GM19238 (cell line): ENCODE measurements around the gene TMEM51.
"Not testable (repeated sequence)": the region's sequence is repeated elsewhere in the genome, so short reads cannot be mapped to it uniquely, and the experiment has no call there.

Experiments used
- DNase-seq: peaks from one replicate; pipeline ENCODE4 v3.0.0; 2011; ENCODE audit warnings: low spot score; ENCODE audit not compliant: insufficient read length

The TMEM51 gene

GRCh38 chr1:15153842-15154479, 414 bp downstream of the TMEM51 start:
- DNase-seq: no peak

- no peak for DNase-seq
Observed at GRCh38 chr1:15154480-15155036, 1.0 kb downstream of the TMEM51 start.

DNA sequence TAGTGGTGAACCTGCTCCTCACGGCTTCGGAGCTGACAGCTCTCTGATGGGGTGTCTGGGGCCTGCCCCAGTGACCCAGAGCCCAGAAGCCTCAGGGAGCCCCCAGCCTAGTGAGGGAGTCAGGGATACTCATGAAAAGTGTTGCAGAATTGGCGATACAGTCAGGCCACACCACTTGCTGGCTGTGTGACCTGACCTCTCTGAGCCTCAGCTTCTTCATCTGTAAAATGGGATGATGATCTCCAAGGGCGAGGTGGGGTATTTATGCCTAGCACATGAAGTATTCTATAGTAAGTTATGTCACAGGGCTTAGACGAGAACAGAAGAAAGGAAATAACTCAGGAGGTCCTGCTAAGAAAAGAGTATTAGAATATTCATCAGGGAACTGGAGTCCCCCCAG, 1.6 kb downstream of the TMEM51 start:
- no peak for DNase-seq

DNA sequence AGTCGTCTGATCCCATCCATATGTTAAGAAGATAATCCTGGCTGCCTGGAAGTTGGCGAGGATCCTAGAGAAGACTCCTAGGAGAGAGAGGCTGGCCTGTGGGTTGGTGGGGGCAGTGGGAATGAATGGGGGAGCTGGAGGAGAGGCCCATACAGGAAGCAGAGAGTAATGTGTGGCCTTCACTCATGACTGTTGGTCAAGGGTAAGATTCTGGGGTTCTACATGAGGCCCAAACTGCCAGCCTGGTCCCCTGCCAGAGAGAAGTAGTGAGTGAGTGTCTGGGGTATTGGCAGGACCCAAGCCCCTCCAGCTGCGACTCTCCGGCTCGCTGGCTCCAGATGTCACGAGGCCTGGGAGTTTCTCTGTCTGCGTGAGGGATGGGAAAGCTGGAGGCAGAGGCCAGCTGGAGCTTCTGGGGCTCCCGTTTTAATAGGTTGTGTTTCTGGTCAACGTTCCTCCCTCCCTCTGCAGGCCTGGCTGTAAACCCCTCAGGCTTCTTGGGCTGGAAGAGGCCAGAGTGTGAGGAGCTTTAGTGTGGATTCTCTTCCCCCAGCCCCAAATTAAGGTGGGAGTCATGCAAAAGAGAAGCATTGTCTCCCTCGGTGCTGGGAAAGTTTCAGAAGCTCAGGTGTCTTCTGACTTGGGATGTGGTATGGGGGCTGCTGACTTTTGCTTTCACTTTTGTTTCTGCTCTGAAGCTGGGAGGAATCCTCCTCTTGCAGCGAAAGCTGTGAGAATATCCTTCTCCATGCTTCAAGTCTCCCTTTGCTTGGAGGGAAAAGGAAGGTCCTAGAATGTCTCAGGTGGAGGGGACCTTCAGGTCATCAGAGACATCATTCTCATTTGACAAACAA, 2.6 kb downstream of the TMEM51 start:
- DNase-seq: no peak

DNA sequence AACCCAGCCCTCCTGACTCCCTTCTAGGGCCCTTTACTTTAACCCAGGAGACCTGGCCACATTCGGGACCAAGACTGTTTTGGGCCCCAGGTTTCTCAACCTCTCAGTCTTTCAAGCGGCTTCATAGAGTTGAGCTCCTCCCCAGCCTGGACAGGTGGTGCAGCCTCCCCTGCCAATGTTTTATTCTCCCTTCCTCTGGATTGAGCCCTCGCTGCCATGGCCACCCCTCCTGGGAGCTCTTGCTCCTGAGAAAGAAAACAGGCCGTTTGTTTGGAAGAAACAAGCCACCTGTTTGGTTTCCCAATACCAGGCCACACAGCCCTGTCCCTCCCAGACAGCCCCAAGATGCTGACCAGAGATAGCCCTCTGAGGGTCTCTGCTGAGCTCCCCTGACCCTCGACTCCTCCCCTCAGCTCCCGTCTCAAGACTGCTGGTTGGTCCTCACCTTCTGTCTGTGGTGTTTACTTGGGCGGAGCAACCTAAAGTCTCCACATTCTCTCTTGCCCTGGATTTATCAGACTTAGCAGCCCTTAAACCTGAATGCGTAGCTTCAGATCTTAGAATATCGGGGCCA, 3.3 kb downstream of the TMEM51 start:
- no peak for DNase-seq

- DNase-seq: no peak
Observed at GRCh38 chr1:15157524-15158399, 4.2 kb downstream of the TMEM51 start.

DNA sequence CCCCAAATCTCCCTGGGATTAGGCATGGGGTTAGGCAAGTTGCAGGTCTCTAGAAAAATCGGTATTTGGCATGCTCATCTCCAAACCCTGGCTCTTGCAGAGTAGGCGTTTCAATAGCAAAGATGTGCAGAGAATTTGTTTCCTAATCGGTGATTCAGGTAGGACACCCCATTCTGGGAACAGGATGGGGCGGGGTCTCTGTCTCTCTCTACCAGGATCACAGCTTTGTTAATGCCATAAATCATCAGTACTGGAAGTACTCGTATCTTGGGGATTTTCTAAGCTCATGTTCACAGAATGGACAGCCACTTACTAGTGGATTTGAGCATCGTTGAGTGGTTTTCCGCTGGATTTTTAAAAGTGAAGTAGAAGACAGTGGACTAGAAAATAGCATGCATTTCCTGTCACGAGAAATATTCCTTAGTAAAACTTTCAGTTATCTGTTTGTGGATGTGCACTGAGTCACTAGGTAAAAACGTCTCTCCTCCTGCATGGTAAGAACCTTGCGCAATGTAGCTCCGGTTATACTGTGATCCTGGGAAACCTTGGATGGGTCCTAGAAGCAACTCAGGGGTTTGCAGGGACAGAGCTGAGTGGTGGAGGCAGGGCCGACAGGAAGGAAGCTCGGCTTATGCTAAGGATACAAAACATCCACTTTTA, 5.1 kb downstream of the TMEM51 start:
- DNase-seq: no peak

- DNase-seq: no peak
Observed at GRCh38 chr1:15159166-15159555, 5.6 kb downstream of the TMEM51 start.

GRCh38 chr1:15160626-15161025, 7.1 kb downstream of the TMEM51 start:
- DNase-seq: no peak

GRCh38 chr1:15167386-15167785, 13.8 kb downstream of the TMEM51 start:
- no peak for DNase-seq

DNA sequence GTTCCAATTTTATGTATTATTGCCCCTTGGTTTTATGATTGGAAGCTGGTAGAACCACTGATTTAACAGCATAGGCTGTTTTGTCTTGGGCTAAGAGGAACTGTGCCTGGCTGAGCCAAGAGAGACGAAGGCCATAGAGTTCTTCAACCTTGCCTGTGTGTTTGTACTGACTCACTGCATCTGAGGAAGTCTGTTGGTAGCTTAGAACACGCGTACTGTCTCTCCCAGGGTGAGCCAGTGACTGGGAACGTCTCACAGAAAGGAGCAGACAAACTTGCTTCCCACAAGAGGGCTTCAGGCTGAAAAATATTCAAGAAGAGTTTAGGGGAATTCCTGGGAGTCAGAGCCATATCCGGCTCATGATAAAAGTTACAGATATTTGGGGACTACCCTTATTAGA, 14.9 kb downstream of the TMEM51 start:
- no peak for DNase-seq

DNA sequence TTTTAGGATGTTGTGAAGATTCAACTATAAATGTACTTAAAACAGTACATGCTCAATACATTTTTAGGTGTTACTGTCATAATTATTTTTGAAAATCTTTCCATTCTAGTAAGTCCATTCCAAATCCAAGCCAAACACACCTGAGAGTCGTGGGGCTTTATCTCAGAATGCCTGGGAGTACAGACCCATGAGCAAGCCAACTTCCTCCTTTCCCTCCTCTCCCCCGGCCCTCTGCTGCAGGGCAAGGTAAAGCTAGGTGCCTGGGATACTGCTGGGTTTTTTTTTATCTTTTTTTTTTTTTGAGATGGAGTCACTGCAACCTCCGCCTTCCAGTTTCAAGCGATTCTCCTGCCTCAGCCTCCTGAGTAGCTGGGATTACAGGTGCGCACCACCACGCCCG, 16.5 kb downstream of the TMEM51 start:
- DNase-seq: no peak

GRCh38 chr1:15171271-15171908, 17.8 kb downstream of the TMEM51 start:
- DNase-seq: no peak

DNA sequence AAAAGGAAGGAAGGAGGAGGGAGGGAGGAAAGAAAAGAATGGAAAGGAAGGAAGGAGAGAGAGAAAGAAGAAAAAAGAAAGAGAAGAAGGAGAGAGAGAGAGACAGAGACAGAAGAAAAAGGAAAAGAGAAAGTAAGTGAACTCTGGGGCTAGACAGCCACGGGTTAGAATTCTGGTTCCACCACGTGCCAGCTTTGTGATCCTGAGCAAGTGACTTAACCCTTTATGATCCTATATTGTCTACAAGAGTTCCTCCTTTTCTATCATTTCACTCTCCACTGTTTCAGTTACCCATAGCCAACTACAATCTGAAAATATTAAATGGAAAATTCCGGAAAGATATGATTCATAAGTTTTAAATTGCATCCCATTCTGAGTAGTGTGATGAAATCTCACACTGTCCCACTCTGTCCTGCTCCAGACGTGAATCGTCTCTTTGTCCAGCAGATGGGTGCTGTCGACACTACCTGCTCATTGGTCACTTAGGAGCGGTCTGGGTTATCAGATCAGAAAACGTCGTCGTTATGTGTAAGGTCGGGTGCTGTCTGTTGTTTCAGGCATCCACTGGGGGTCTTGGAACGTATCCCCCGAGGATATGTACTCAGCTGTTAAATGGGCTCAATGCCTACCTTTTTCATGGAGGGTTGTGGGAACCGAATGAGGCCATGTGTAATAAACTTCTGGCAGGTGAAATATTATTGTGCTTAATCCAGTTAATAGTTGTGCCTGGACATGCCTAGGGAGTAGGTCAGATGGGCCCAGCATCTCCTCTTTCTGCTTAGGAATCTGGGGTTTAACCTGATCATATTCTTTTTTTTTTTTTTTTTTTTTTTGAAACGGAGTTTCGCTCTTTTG, 19.1 kb downstream of the TMEM51 start:
- no peak for DNase-seq

- no peak for DNase-seq
Observed at GRCh38 chr1:15173863-15174614, 20.5 kb downstream of the TMEM51 start.

DNA sequence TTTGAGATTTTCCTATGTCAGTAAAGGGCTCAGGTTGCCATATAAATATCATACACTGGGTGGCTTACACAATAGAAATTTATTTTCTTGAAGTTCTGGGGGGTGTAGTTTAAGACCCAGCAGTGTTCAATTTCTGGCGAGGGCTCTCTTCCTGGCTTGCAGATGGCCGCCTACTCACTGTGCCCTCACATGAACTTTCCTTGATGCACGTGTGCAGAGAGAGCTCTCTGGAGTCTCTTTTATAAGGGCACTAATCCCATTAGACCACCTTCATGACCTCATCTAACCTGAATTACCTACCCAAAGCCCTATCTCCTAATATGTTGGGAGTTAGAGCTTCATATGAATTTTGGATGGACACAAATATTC, 21.1 kb downstream of the TMEM51 start:
- no peak for DNase-seq

DNA sequence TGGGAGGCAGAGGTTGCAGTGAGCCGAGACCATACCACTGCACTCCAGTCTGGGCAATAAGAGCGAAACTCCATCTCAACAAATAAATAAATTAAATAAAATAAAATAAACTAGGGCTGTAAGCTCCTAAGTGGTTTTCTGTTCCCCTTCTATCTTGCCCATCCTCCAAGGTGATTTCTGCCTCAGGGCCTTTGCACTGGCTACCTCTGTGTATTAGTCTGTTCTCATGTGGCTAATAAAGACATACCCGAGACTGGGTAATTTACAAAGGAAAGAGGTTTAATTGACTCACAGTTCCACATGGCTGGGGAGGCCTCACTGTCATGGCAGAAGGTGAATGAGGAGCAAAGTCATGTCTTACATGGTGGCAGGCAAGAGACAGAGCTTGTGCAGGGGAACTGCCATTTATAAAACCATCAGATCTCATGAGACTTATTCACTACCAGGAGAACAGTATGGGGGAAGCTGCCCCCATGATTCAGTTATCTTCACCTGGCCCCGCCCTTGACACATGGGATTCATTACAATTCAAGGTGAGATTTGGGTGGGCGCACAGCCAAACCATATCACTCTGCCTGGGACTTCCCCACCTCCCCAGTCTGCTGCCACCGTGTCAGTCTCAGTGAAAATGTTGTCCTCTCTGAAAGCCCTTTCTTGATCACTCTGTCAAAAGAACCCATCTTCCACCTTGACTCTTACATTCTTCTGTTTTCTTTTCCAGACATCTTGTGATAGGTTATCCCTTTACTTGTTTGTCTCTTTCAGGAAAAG, 22.0 kb downstream of the TMEM51 start:
- DNase-seq: not testable (repeated sequence)

GRCh38 chr1:15176120-15176519, 22.6 kb downstream of the TMEM51 start:
- no peak for DNase-seq
